HG03432 (cell line): ENCODE results near the gene TMEM238L.

Experiments
- ATAC-seq: cut with Tn5 transposase; IDR thresholded peaks from one replicate; pipeline ENCODE4 v1.9.1; 2021; ENCODE audit warnings: mild to moderate bottlenecking, moderate library complexity; ENCODE audit not compliant: unreplicated experiment

The TMEM238L gene

GRCh38 chr17:10805911-10806310, 2.0 kb upstream of the TMEM238L start:
- ATAC-seq = no peak

- no peak for ATAC-seq
Measured at GRCh38 chr17:10804546-10804945, 647 bp upstream of the TMEM238L start.

GRCh38 chr17:10803350-10803749, 549 bp downstream of the TMEM238L start:
- no peak for ATAC-seq

- no peak for ATAC-seq
Measured at GRCh38 chr17:10802496-10803284, 1.2 kb downstream of the TMEM238L start.

GRCh38 chr17:10799407-10799806, 4.5 kb downstream of the TMEM238L start:
- ATAC-seq = no peak

- ATAC-seq = no peak
Measured at GRCh38 chr17:10798910-10799309, 5.0 kb downstream of the TMEM238L start.

- ATAC-seq = no peak
Measured at GRCh38 chr17:10798332-10798749, 5.6 kb downstream of the TMEM238L start.

- ATAC-seq = no peak
Measured at GRCh38 chr17:10797476-10798328, 6.2 kb downstream of the TMEM238L start.

GRCh38 chr17:10793816-10794215, 10.1 kb downstream of the TMEM238L start:
- no peak for ATAC-seq

GRCh38 chr17:10793256-10793655, 10.6 kb downstream of the TMEM238L start:
- ATAC-seq = no peak

GRCh38 chr17:10792151-10792550, 11.7 kb downstream of the TMEM238L start:
- ATAC-seq = no peak

- no peak for ATAC-seq
Measured at GRCh38 chr17:10790491-10791401, 13.2 kb downstream of the TMEM238L start.

GRCh38 chr17:10789694-10790271, 14.1 kb downstream of the TMEM238L start:
- ATAC-seq = no peak

- ATAC-seq = no peak
Measured at GRCh38 chr17:10787306-10788045, 16.4 kb downstream of the TMEM238L start.

GRCh38 chr17:10785295-10785694, 18.6 kb downstream of the TMEM238L start:
- no peak for ATAC-seq

- ATAC-seq = no peak
Measured at GRCh38 chr17:10779609-10780008, 24.3 kb downstream of the TMEM238L start.

GRCh38 chr17:10777890-10778289, 26.0 kb downstream of the TMEM238L start:
- no peak for ATAC-seq

- no peak for ATAC-seq
Measured at GRCh38 chr17:10777131-10777807, 26.6 kb downstream of the TMEM238L start.

GRCh38 chr17:10776381-10776780, 27.5 kb downstream of the TMEM238L start:
- no peak for ATAC-seq
